Measurements from ENCODE around the gene C12orf60. TPM values are rescaled to one million over a fixed set of nuclear protein-coding genes. Genes with fewer than 3 reads are reported as not detected.

Gene C12orf60
- total RNA-seq, 1 experiment from 2014 or later, result 1.9 TPM

- no TSS peak for BruUV-seq (replicated peaks)
- intact Hi-C loops (cut with micrococcal nuclease; ENCODE audit: unreplicated experiment), result no loop called here
- CTCF ChIA-PET, result no interaction called here
These were observed 49.4 kb downstream of the C12orf60 start for GRCh38 chr12:14852880-14853279.

GRCh38 chr12:14853961-14854360 is 50.5 kb downstream of the C12orf60 start:
- ChIA-PET CTCF (no interaction called here), POLR2A (ENCODE audit: low non-redundant PET) (no interaction called here)
- BruUV-seq (replicated peaks), result no TSS peak
- TF ChIP-seq, protein P1, sequence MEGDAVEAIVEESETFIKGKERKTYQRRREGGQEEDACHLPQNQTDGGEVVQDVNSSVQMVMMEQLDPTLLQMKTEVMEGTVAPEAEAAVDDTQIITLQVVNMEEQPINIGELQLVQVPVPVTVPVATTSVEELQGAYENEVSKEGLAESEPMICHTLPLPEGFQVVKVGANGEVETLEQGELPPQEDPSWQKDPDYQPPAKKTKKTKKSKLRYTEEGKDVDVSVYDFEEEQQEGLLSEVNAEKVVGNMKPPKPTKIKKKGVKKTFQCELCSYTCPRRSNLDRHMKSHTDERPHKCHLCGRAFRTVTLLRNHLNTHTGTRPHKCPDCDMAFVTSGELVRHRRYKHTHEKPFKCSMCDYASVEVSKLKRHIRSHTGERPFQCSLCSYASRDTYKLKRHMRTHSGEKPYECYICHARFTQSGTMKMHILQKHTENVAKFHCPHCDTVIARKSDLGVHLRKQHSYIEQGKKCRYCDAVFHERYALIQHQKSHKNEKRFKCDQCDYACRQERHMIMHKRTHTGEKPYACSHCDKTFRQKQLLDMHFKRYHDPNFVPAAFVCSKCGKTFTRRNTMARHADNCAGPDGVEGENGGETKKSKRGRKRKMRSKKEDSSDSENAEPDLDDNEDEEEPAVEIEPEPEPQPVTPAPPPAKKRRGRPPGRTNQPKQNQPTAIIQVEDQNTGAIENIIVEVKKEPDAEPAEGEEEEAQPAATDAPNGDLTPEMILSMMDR (conservative IDR thresholded peaks at IDR 0.05; ENCODE audit: low read depth, low read length), result no peak
- no peak for TF ChIP-seq EZH2 (IDR thresholded peaks at IDR 0.05; ENCODE audit: borderline replicate concordance, low read depth, low read length, poor library complexity, severe bottlenecking)
- no peaks in the 10 kb centered on the region for H3K36me3 ChIP-seq (ENCODE audit: insufficient read depth, low read length, poor library complexity, severe bottlenecking)
- no peaks in the 10 kb centered on the region for H3K9me3 ChIP-seq (ENCODE audit: low read depth, low read length, poor library complexity, severe bottlenecking)
- H3K4me1 ChIP-seq (ENCODE audit: insufficient read depth, low read length, poor library complexity, severe bottlenecking), result no peaks in the 10 kb centered on the region
- peak; percentile 27 for DNase-seq (ENCODE audit: low spot score)
- H3K27ac ChIP-seq (ENCODE audit: low read depth, low read length, poor library complexity, severe bottlenecking), result no peak overlapping the region
- intact Hi-C loops (cut with micrococcal nuclease; ENCODE audit: unreplicated experiment), result no loop called here
- H3K27me3 ChIP-seq (replicated peaks; ENCODE audit: insufficient read depth, low read depth, low read length, poor library complexity), result no peaks in the 10 kb centered on the region
- no peak overlapping the region for H3K4me3 ChIP-seq (ENCODE audit: low read depth, low read length, poor library complexity, severe bottlenecking)

More at GRCh38 chr12:14852880-14853279, 49.4 kb downstream of the C12orf60 start:
- TF ChIP-seq, protein P1 (conservative IDR thresholded peaks at IDR 0.05; ENCODE audit: low read depth, low read length), result no peak
- no peak for TF ChIP-seq EZH2 (IDR thresholded peaks at IDR 0.05; ENCODE audit: borderline replicate concordance, low read depth, low read length, poor library complexity, severe bottlenecking)
- Histone ChIP-seq H3K27me3 (replicated peaks; ENCODE audit: insufficient read depth, low read depth, low read length, poor library complexity) (no peaks in the 10 kb centered on the region), H3K27ac (ENCODE audit: low read depth, low read length, poor library complexity, severe bottlenecking) (no peak overlapping the region), H3K4me1 (ENCODE audit: insufficient read depth, low read length, poor library complexity, severe bottlenecking) (no peaks in the 10 kb centered on the region), H3K4me3 (ENCODE audit: low read depth, low read length, poor library complexity, severe bottlenecking) (no peak overlapping the region), H3K9me3 (ENCODE audit: low read depth, low read length, poor library complexity, severe bottlenecking) (no peaks in the 10 kb centered on the region), H3K36me3 (ENCODE audit: insufficient read depth, low read length, poor library complexity, severe bottlenecking) (no peaks in the 10 kb centered on the region)
- DNase-seq (ENCODE audit: low spot score), result no peak
- POLR2A ChIA-PET (ENCODE audit: low non-redundant PET), result no interaction called here

DNA sequence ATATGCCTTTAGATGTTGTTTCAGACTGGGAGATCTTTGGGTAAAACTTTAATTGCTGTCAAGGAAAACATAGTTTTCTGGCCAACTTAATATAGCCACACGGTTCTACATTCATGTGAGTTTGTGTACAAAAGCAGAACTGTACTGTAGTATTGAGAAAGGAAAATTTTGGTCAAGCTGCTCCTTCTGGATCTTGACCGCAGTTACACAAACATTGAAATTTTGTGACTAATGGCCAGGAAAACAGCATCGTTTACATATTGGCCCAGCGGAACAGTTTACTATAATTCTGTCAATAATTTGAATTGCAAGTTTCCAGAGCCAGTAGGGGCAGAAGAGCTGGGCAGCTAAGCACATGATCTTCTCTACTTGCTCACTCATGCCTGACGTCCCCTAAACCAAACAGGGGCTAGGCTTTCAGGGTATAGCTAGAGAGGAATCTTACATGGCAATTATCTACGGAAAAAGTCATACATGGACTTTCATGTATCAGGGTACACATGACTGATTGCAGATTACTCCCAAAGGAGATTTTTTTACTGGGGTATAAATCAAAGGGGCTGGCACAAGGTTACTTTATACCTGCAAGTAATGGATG is 51.2 kb downstream of the C12orf60 start:
- POLR2A ChIA-PET (ENCODE audit: low non-redundant PET), result no interaction called here

More for the DNA sequence above, 51.2 kb downstream of the C12orf60 start:
- Histone ChIP-seq H3K9me3 (ENCODE audit: low read depth, low read length, poor library complexity, severe bottlenecking) (peaks cover 3% of the 10 kb centered on the region), H3K27ac (ENCODE audit: low read depth, low read length, poor library complexity, severe bottlenecking) (no peak overlapping the region), H3K4me3 (ENCODE audit: low read depth, low read length, poor library complexity, severe bottlenecking) (no peak overlapping the region), H3K27me3 (replicated peaks; ENCODE audit: insufficient read depth, low read depth, low read length, poor library complexity) (no peaks in the 10 kb centered on the region), H3K4me1 (ENCODE audit: insufficient read depth, low read length, poor library complexity, severe bottlenecking) (no peaks in the 10 kb centered on the region), H3K36me3 (ENCODE audit: insufficient read depth, low read length, poor library complexity, severe bottlenecking) (no peaks in the 10 kb centered on the region)
- BruUV-seq (replicated peaks), result no TSS peak
- CTCF ChIA-PET, result no interaction called here
- intact Hi-C loops (cut with micrococcal nuclease; ENCODE audit: unreplicated experiment), result no loop called here
- DNase-seq (ENCODE audit: low spot score), result no peak
- TF ChIP-seq, protein P1 (conservative IDR thresholded peaks at IDR 0.05; ENCODE audit: low read depth, low read length), result no peak
- TF ChIP-seq EZH2 (IDR thresholded peaks at IDR 0.05; ENCODE audit: borderline replicate concordance, low read depth, low read length, poor library complexity, severe bottlenecking), result no peak

All from A673 (cell line).